IPS-18c (cell line): ENCODE data around the gene CA6.
"Not testable (repeated sequence)": the region's sequence is repeated elsewhere in the genome, so short reads cannot be mapped to it uniquely, and the experiment has no call there.

Source experiments
- H3K4me3 ChIP-seq: 2 replicates; pipeline ENCODE4 v1.7.0; 2013; ENCODE audit warnings: low read depth, mild to moderate bottlenecking, low read length, moderate library complexity; ENCODE audit not compliant: insufficient read depth
- H3K9me3 ChIP-seq: one replicate; pipeline ENCODE4 v1.6.1; 2013; ENCODE audit warnings: mild to moderate bottlenecking, low read length, moderate library complexity; ENCODE audit not compliant: control insufficient read depth, insufficient read depth

CA6 gene

GRCh38 chr1:9013819-9014218 lies 68.2 kb downstream of the CA6 start:
- H3K4me3 ChIP-seq, result no peak overlapping the region
- H3K9me3 ChIP-seq, result no peaks in the 10 kb centered on the region

GRCh38 chr1:9014475-9015375 lies 69.1 kb downstream of the CA6 start:
- Histone ChIP-seq H3K9me3 (no peaks in the 10 kb centered on the region), H3K4me3 (no peak overlapping the region)

GRCh38 chr1:9016455-9016854 lies 70.8 kb downstream of the CA6 start:
- H3K4me3 ChIP-seq, result no peak overlapping the region
- H3K9me3 ChIP-seq, result no peaks in the 10 kb centered on the region

- H3K9me3 ChIP-seq, result no peaks in the 10 kb centered on the region
- no peak overlapping the region for H3K4me3 ChIP-seq
These were observed 72.7 kb downstream of the CA6 start for GRCh38 chr1:9018333-9018732.

- H3K4me3 ChIP-seq, result no peak overlapping the region
- H3K9me3 ChIP-seq, result no peaks in the 10 kb centered on the region
These were observed 74.2 kb downstream of the CA6 start for GRCh38 chr1:9019896-9020295.

GRCh38 chr1:9020305-9020704 lies 74.6 kb downstream of the CA6 start:
- H3K4me3 ChIP-seq, result no peak overlapping the region
- no peaks in the 10 kb centered on the region for H3K9me3 ChIP-seq

GRCh38 chr1:9022026-9022738 lies 76.5 kb downstream of the CA6 start:
- not testable (repeated sequence) for H3K4me3 ChIP-seq, H3K9me3 ChIP-seq

GRCh38 chr1:9022773-9023172 lies 77.1 kb downstream of the CA6 start:
- Histone ChIP-seq H3K4me3 (no peak overlapping the region), H3K9me3 (no peaks in the 10 kb centered on the region)
